Ramos (cell line): ENCODE measurements around the gene CERK.

Experiments used
- in situ Hi-C: fragments of 300-500 bp; cut with MboI; formaldehyde crosslinking; loops from one replicate; pipeline ENCODE4 v1.14.3; 2022; ENCODE audit warnings: low sequenced_read_pairs; ENCODE audit not compliant: unreplicated experiment

The CERK gene

DNA sequence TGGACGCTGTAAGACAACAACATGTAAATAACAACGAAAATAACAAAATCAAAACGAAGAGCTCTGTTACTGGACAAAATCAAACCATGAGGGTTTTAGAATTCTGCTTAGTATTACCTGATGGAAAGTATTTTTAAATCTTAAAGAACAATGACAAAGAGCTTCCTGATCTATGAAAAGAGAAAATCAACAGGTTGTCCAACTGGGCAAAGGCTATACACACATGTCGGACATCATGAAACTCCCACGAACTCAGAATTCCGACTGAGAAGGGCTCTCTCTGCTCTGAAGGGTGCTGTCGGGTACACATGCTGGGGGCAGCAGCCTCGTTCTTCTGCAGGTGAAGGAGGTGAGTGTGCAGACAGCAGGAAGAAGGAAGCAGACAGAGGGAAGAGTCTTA lies 25.8 kb downstream of the CERK start:
- in situ Hi-C loops = no loop called here

DNA sequence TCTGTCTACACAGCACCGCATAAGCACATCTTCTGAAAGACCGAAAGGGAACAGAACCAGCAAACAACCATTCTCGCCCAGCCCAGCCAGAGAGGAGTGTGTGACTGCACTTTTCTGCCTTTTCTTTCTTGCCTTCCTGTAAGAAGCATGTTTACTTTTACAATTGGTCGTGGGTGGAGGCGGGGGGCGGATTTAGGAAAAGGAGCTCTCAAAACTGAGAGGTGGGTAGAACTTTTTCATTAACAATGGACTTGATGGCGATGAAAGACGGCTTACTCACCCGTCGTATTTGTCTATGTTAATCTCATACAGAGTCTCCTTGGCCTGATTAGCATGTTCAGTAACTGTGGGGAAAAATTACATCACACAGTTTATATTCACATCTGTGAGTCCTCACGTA lies 27.2 kb downstream of the CERK start:
- in situ Hi-C loops = no loop called here

- in situ Hi-C loops = no loop called here
Observed at GRCh38 chr22:46708766-46709330, 29.2 kb downstream of the CERK start.

DNA sequence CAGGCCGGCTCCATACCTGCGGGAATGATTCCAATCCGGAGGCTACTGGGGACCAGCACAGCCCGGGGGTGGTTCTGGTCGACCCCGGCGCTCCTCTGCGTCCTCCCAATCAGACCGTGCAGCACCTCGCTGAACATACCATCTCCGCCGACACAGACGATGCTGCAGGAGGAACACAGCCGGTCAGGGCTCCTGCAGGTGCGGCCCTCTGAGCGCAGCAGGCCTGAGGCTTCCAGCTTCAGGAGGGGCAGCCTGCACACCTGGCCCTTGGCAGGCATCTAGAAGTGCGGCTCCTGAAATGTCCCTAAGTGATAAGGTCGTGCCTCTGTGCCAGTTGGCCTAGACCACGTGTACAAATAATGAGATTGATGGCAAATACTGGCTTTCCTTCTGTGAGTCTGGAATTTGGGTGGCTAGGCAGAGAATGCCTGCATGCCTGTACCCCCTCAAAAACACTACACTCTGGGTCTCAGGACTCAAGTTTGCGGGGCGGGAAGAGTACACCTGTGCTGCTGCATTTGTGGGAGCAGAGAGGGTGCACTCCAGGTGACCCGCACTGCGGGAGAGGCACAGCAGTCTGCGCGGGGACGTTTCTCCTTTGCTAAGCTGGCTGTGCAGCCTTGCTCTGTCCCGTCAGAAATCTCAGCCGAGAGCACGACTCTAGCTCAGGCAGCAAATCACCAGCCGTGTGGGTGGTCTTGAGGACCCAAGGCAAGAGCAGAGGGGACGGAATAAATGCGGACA lies 30.1 kb downstream of the CERK start:
- in situ Hi-C loops = no loop called here

DNA sequence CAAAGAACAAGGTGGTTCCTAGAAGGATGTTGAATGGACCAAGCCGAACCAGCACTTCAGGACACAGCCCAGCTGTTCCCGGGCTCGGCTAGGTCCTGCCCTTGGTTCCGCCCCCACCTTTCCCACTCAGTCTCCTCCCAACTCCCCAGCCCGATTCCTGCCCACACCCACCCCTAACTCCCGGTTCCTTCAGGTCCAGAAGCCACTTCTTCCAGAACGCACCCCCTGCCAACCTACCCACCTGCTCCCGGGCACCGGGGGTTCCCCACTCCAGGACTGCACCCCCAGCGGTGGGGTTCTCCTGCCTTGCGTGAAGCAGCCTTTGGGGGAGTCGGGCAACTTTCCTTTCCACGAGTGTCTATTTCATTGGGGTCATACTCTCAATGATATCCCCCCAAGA lies 30.7 kb downstream of the CERK start:
- in situ Hi-C loops = no loop called here

DNA sequence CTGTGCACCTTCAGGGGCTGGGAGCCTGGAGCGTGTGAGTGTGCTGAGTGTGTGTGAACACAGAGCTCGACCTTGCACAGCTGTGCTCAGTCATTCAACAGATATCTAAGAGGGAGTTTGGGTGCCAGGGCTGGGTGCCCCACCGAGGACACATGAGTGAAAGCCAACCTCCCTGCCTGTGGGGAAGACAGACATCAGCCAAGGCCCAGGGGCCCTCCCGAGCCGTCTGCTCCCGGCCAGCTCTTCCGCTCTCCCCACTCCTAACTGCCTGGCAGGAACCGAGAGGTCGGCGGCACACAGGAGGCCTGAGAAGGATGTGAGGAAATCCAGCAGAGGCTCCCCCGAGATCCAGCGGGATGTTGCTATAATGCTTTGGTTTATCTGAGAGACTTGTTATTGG lies 32.0 kb downstream of the CERK start:
- in situ Hi-C loops = no loop called here

DNA sequence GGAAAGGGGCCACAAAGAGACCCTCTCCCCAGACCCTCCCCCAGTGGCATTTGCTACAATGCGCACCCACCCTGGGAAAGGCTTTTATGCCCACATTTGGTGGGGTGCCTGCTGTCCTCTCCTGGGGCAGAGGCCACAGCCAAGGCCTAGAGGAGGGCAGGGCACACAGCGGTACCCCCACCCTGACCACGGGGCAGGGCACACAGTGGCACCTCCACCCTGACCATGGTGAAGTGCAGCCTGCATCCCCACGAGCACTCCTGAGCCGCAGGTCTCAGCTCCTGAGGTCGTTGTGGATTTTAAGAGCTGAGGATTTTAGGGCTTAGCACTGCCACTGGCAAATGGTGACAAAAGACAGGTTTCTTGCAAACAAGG lies 34.1 kb downstream of the CERK start:
- in situ Hi-C loops = no loop called here

DNA sequence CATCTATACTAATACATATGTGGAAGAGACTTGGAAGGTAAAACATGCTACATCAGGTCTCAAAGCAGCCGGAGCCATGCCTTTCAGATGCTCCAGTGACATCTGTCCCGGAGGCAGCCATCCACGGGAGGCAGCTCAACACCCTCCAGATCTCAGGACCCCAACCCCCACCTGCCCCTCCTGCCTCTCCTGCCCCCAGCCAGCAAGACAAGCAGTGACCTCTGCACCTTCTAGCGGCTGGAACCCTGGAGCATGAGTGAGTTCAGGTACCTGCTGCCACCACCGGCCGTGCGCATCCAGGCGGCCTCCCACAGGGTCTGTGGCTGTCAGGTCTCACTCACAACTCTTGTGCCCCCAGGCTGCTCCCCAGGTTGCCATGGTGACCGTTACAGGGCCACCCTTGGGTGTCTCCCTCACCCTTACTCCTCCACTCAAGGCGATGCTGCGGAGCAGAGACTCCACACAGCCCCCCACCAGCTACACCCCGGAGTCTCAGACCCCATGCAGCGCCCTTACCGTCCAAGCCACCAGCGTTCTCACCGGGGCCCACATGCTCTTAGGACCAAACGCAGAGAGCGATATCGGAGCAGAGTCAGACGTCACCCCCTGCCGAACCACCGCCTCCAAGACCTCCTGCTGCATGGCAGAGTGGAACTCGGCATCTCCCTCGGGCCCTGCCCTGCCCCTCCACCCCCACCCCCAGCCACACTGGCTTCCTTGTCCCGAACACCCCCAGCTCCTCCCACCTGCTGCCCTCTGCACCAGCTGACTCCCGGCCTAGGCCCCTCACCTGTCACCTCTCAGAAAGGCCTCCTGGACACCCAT lies 34.7 kb downstream of the CERK start:
- in situ Hi-C loops = no loop called here

GRCh38 chr22:46701262-46701661 lies 36.8 kb downstream of the CERK start:
- in situ Hi-C loops = no loop called here

GRCh38 chr22:46699091-46699490 lies 39.0 kb downstream of the CERK start:
- in situ Hi-C loops = no loop called here

- in situ Hi-C loops = no loop called here
Observed at GRCh38 chr22:46697811-46698515, 40.1 kb downstream of the CERK start.

- in situ Hi-C loops = no loop called here
Observed at GRCh38 chr22:46696614-46697013, 41.4 kb downstream of the CERK start.

- in situ Hi-C loops = no loop called here
Observed at GRCh38 chr22:46696229-46696518, 41.9 kb downstream of the CERK start.

DNA sequence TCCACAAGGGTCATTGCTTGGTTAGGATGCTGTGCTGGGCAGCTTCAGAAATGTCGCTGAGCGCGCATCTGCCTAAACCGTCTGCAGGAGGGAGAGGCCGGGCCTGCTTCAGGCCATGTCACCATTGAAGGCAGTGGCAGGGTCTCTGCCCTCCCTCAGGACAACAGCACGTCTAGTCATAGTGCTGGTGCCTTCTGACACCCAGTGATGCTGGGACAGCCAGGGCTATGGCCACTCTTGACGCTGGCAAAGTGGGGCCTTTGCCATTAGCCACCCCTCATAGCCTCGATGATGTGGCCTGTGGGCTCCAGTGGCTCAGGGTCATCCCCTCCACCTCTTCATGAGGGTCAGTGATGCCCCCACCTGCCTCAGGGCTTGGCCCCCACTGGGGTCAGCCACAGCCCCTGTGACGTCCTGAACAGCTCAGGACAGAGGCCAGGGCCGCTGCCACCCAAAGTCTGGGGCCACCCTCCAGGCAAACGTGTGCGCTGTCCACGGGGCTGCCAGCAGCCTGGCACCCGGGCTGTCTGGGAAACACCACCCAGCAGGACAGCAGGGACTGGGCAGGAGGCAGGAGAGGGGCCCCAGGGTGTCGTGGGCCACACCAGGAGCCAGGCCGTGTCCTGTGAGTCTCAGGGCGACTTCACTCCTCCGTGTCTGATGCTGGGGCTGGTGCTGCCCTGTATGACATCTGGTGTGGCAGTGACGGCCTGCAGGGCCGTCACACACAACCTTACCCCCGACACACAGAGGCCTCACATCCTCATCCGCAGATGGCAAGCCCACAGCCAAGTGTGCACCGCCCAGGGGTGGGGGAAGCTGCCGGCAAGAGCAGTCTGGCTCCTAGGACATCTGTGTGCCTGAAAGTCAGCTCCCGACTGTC lies 42.5 kb downstream of the CERK start:
- in situ Hi-C loops = no loop called here

- in situ Hi-C loops = no loop called here
Observed at GRCh38 chr22:46694416-46695170, 43.5 kb downstream of the CERK start.

DNA sequence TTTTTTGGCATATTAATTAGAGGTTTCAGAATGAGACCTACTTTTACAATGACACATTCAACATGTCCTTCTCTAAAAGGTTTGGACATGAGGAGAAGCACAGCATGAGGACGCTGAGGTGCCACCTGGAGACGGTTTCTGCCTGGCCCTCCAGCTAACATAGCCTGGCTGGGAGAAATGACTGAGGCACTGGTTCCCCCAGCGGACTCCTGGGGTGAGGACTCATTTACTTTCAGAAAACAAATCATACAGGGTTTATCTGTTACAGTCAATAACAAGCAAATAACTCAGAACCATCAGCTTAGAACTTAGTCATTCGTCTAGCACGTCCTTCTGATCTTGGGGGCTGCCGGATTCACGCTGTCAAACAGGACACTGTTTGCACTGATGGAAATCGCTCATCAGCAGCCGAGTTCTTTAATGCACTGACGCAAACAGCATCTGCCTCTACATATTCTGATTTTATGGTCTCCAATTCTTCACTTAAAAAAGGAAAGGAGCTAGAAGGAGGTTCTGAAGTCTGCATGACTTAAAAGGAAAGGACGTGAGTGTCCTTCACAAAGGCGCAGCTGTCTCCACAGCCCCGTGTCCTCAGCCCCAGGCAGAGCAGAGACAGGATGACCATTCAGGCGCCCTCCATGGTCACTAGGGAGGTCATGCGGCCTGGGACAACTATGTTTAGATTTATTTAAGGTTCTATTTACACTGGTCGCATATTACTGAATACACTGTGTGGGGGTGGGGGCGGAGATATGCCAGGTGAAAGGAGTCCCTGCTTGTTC lies 44.2 kb downstream of the CERK start:
- in situ Hi-C loops = no loop called here

DNA sequence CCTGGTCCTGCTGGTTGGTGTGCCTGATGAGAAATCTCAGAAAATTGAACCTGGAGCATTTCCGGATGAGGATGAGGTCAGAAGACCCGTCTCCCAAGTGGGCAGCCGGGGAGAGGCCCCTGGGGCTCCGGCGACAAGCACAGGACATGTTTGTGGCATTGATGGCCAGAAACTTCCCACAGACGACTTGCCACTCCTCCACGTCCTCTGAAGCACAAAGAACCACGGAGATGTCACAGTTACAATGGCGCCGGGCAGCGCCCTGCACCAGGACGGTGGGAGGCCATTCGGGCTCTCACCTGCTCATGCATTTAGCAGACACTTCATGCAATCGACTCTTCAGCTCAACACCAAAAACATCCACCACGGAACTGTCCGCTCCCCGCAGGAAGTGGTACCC lies 46.5 kb downstream of the CERK start:
- in situ Hi-C loops = no loop called here

DNA sequence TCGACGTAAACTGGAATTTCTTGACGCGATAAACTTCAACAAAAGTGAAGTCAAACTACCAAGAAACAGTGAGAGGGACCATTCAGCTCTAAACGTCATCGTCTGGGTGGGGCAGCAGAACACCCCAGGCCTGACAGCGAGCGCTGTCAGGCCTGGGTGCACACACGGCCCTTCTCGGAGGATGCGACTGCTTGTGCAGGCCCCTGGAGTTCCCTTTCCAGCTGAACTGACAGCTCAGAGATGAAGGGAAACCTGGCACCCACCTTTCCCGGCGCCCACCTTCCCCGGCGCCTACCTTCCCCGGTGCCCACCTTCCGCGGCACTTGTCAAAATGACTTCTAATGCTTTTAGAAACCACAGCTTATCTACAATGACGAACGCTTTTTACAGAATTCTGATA lies 47.9 kb downstream of the CERK start:
- in situ Hi-C loops = no loop called here

DNA sequence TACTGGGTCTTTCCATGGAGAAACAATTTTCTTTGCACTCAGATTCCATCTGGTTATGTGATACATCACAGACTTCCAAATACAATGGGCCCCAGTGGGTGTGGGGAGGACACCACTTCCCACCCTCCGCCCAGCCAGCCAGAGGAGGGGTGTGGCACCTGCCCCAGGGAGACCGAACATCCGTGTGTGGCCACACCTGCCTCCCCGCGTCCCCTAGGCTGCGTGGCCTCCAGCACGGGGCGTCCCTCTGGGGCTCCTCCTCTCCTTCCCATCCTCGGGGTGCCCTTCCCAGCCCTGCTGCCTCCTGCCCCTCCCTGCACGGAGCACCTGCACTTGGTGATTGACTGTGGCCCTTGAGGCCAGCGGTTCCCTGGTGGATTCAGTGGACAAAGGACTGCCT lies 49.1 kb downstream of the CERK start:
- in situ Hi-C loops = no loop called here
